SK-N-SH (cell line): ENCODE measurements around the gene DDR1.

Experiments
- EP300 ChIP-seq, 2 experiments: IDR thresholded peaks; 2 replicates each; pipeline versions ENCODE4 v1.4.0 to v1.6.1; 2012; ENCODE audit warnings: borderline replicate concordance in 1 of 2, low read depth in 1 of 2, low read length in 1 of 2
- MXI1 ChIP-seq: IDR thresholded peaks from 2 replicates; pipeline ENCODE4 v1.6.1; 2012; ENCODE audit warnings: mild to moderate bottlenecking, low read depth, low read length, improper control_type of control experiment
- RFX5 ChIP-seq: IDR thresholded peaks from 2 replicates; pipeline ENCODE4 v1.6.1; 2012; ENCODE audit warnings: mild to moderate bottlenecking, improper control_type of control experiment, low read length
- SIN3A ChIP-seq: IDR thresholded peaks from 2 replicates; pipeline ENCODE4 v1.6.1; 2012; ENCODE audit warnings: low read depth, mild to moderate bottlenecking, low read length, moderate library complexity, borderline replicate concordance
- USF2 ChIP-seq: fragments of 150-350 bp; IDR thresholded peaks from 2 replicates; pipeline ENCODE4 v1.6.1; 2017; ENCODE audit warnings: antibody characterized with exemption, low read length, low read depth, borderline replicate concordance
- TF ChIP-seq, protein P1 (sequence below): fragments of 200-600 bp; sonication (generic); IDR thresholded peaks from 2 replicates; pipeline ENCODE4 v1.6.1; 2017; ENCODE audit warnings: antibody characterized with exemption, mild to moderate bottlenecking, moderate library complexity

DNA sequence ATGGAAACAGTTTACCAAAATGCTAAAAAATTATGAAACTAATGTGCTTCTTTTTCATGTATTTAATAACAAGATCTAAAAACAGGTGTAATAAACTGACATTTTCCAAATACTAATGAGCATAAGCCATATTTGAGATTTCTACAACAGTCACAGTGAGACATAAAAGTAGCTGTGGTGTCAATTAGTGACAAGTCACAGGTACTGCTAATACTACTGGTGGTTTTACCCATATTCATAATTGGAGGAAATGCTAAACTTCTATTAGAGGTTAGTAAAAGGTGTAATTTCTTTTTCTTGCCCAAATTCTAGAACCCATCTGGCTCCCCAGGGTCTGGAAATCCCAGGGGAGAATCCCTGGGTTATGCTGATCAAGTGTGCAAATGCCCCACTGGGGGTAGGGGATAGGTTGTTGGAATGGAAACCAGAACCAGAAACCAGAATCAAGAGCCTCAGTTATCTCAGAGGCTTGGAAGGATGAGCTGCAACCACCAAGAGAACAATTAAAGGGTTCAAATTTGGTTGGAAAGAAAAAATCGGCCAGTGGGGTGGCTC is 16.6 kb downstream of the DDR1 start:
- TF ChIP-seq RFX5 (no peak), EP300 (IDR thresholded peaks at IDR 0.05; ENCODE audit: borderline replicate concordance in 1 of 2, low read depth in 1 of 2, low read length in 1 of 2) (no peak), USF2 (no peak), SIN3A (no peak), MXI1 (no peak)
- TF ChIP-seq, protein P1, sequence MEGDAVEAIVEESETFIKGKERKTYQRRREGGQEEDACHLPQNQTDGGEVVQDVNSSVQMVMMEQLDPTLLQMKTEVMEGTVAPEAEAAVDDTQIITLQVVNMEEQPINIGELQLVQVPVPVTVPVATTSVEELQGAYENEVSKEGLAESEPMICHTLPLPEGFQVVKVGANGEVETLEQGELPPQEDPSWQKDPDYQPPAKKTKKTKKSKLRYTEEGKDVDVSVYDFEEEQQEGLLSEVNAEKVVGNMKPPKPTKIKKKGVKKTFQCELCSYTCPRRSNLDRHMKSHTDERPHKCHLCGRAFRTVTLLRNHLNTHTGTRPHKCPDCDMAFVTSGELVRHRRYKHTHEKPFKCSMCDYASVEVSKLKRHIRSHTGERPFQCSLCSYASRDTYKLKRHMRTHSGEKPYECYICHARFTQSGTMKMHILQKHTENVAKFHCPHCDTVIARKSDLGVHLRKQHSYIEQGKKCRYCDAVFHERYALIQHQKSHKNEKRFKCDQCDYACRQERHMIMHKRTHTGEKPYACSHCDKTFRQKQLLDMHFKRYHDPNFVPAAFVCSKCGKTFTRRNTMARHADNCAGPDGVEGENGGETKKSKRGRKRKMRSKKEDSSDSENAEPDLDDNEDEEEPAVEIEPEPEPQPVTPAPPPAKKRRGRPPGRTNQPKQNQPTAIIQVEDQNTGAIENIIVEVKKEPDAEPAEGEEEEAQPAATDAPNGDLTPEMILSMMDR: no peak
